Ramos (cell line): Measurements from ENCODE around the gene NCKAP5.
"Not testable (repeated sequence)": the region's sequence is repeated elsewhere in the genome, so short reads cannot be mapped to it uniquely, and the experiment has no call there.

Source experiments
- in situ Hi-C: fragments of 300-500 bp; cut with MboI; formaldehyde crosslinking; loops from one replicate; pipeline ENCODE4 v1.14.3; 2022; ENCODE audit warnings: low sequenced_read_pairs; ENCODE audit not compliant: unreplicated experiment

The NCKAP5 gene

GRCh38 chr2:133525613-133526529 lies 42.4 kb downstream of the NCKAP5 start:
- in situ Hi-C loops = no loop called here

- in situ Hi-C loops = no loop called here
These were observed 43.2 kb downstream of the NCKAP5 start for GRCh38 chr2:133525090-133525489.

- in situ Hi-C loops = no loop called here
These were observed 44.9 kb downstream of the NCKAP5 start for GRCh38 chr2:133523406-133523805.

- in situ Hi-C loops = no loop called here
These were observed 46.1 kb downstream of the NCKAP5 start for GRCh38 chr2:133522204-133522603.

GRCh38 chr2:133521146-133521745 lies 47.0 kb downstream of the NCKAP5 start:
- in situ Hi-C loops = no loop called here

- in situ Hi-C loops = not testable (repeated sequence)
These were observed 48.6 kb downstream of the NCKAP5 start for GRCh38 chr2:133519677-133520076.

- in situ Hi-C loops = no loop called here
These were observed 49.4 kb downstream of the NCKAP5 start for GRCh38 chr2:133518700-133519344.

GRCh38 chr2:133517876-133518275 lies 50.4 kb downstream of the NCKAP5 start:
- in situ Hi-C loops = no loop called here

GRCh38 chr2:133516405-133517026 lies 51.7 kb downstream of the NCKAP5 start:
- in situ Hi-C loops = no loop called here

- in situ Hi-C loops = no loop called here
These were observed 53.0 kb downstream of the NCKAP5 start for GRCh38 chr2:133515271-133515670.

GRCh38 chr2:133513893-133514292 lies 54.4 kb downstream of the NCKAP5 start:
- in situ Hi-C loops = no loop called here

GRCh38 chr2:133512121-133512520 lies 56.1 kb downstream of the NCKAP5 start:
- in situ Hi-C loops = no loop called here

- in situ Hi-C loops = no loop called here
These were observed 56.6 kb downstream of the NCKAP5 start for GRCh38 chr2:133511679-133512078.

GRCh38 chr2:133509777-133510176 lies 58.5 kb downstream of the NCKAP5 start:
- in situ Hi-C loops = no loop called here

GRCh38 chr2:133508546-133509165 lies 59.6 kb downstream of the NCKAP5 start:
- in situ Hi-C loops = no loop called here

GRCh38 chr2:133506996-133507395 lies 61.3 kb downstream of the NCKAP5 start:
- in situ Hi-C loops = no loop called here

GRCh38 chr2:133504566-133505505 lies 63.4 kb downstream of the NCKAP5 start:
- in situ Hi-C loops = no loop called here

- in situ Hi-C loops = no loop called here
These were observed 64.3 kb downstream of the NCKAP5 start for GRCh38 chr2:133503927-133504326.

GRCh38 chr2:133503323-133503722 lies 64.9 kb downstream of the NCKAP5 start:
- in situ Hi-C loops = no loop called here
